Measurements from ENCODE around the gene NOS1.
"Not testable (repeated sequence)": the region's sequence is repeated elsewhere in the genome, so short reads cannot be mapped to it uniquely, and the experiment has no call there.

NOS1 gene

GRCh38 chr12:117387832-117388231 lies 26.4 kb upstream of the NOS1 start:
- peaks cover 0 to 18% of the 10 kb centered on the region in 2 donors for H3K27me3 Mint-ChIP-seq
- no peak overlapping the region for H3K27ac Mint-ChIP-seq
- no peak overlapping the region for H3K4me3 Mint-ChIP-seq
- DNase-seq, result no peak
- H3K9me3 Mint-ChIP-seq, result peaks cover 0 to 6% of the 10 kb centered on the region in 2 donors
- no peaks in the 10 kb centered on the region for H3K36me3 Mint-ChIP-seq (ENCODE audit: insufficient read depth)
- no peaks in the 10 kb centered on the region for H3K4me1 Mint-ChIP-seq (ENCODE audit: low read depth in 2 of 2)
- ATAC-seq (replicated peaks), result no peak

GRCh38 chr12:117384735-117385134 lies 23.3 kb upstream of the NOS1 start:
- no peaks in the 10 kb centered on the region for H3K4me1 Mint-ChIP-seq (ENCODE audit: low read depth in 2 of 2)
- H3K27me3 Mint-ChIP-seq, result peaks cover 0 to 18% of the 10 kb centered on the region in 2 donors
- ATAC-seq (replicated peaks) (no peak), DNase-seq (no peak)
- no peak overlapping the region for H3K4me3 Mint-ChIP-seq
- no peak overlapping the region for H3K27ac Mint-ChIP-seq
- H3K36me3 Mint-ChIP-seq (ENCODE audit: insufficient read depth), result no peaks in the 10 kb centered on the region
- H3K9me3 Mint-ChIP-seq, result peaks cover 2 to 6% of the 10 kb centered on the region in 2 donors

GRCh38 chr12:117380083-117380482 lies 18.7 kb upstream of the NOS1 start:
- no peak overlapping the region for H3K27ac Mint-ChIP-seq
- DNase-seq, result no peak
- no peaks in the 10 kb centered on the region for H3K4me1 Mint-ChIP-seq (ENCODE audit: low read depth in 2 of 2)
- no peak overlapping the region for H3K4me3 Mint-ChIP-seq
- H3K36me3 Mint-ChIP-seq (ENCODE audit: insufficient read depth), result no peaks in the 10 kb centered on the region
- no peak for ATAC-seq (replicated peaks)
- peaks cover 5 to 15% of the 10 kb centered on the region in 2 donors for H3K9me3 Mint-ChIP-seq
- H3K27me3 Mint-ChIP-seq, result peaks cover 4 to 26% of the 10 kb centered on the region in 2 donors

- ATAC-seq (replicated peaks) (no peak), DNase-seq (no peak)
- no peaks in the 10 kb centered on the region for H3K36me3 Mint-ChIP-seq (ENCODE audit: insufficient read depth)
- peaks cover 4 to 8% of the 10 kb centered on the region in 2 donors for H3K27me3 Mint-ChIP-seq
- H3K4me1 Mint-ChIP-seq (ENCODE audit: low read depth in 2 of 2), result peaks cover 0 to 2% of the 10 kb centered on the region in 2 donors
- no peak overlapping the region for H3K27ac Mint-ChIP-seq
- no peak overlapping the region for H3K4me3 Mint-ChIP-seq
- peaks cover 5 to 9% of the 10 kb centered on the region in 2 donors for H3K9me3 Mint-ChIP-seq
These were observed 16.3 kb upstream of the NOS1 start for GRCh38 chr12:117377758-117378157.

- DNase-seq (no peak), ATAC-seq (replicated peaks) (no peak)
- H3K36me3 Mint-ChIP-seq (ENCODE audit: insufficient read depth), result no peaks in the 10 kb centered on the region
- H3K9me3 Mint-ChIP-seq, result no peaks in the 10 kb centered on the region
- H3K4me3 Mint-ChIP-seq, result no peak overlapping the region
- no peak overlapping the region for H3K27ac Mint-ChIP-seq
- peaks cover 0 to 2% of the 10 kb centered on the region in 2 donors for H3K4me1 Mint-ChIP-seq (ENCODE audit: low read depth in 2 of 2)
- H3K27me3 Mint-ChIP-seq, result peaks cover 9 to 12% of the 10 kb centered on the region in 2 donors
These were observed 9.2 kb upstream of the NOS1 start for GRCh38 chr12:117370588-117370987.

- DNase-seq; H3K4me1 Mint-ChIP-seq (ENCODE audit: low read depth in 2 of 2); ATAC-seq (replicated peaks); H3K36me3 Mint-ChIP-seq (ENCODE audit: insufficient read depth); H3K4me3 Mint-ChIP-seq; H3K9me3 Mint-ChIP-seq; H3K27ac Mint-ChIP-seq: not testable (repeated sequence)
- H3K27me3 Mint-ChIP-seq, result peaks cover 14 to 15% of the 10 kb centered on the region in 2 donors
These were observed 8.6 kb upstream of the NOS1 start for GRCh38 chr12:117370000-117370399.

- H3K27ac Mint-ChIP-seq, result no peak overlapping the region
These were observed 5.7 kb upstream of the NOS1 start for GRCh38 chr12:117367006-117367638.

GRCh38 chr12:117365049-117365616 lies 3.7 kb upstream of the NOS1 start:
- no peak for ATAC-seq (replicated peaks)
- Mint-ChIP-seq H3K4me1 (ENCODE audit: low read depth in 2 of 2) (no peaks in the 10 kb centered on the region), H3K4me3 (no peak overlapping the region), H3K27me3 (peaks cover 45 to 49% of the 10 kb centered on the region in 2 donors), H3K27ac (no peak overlapping the region), H3K36me3 (ENCODE audit: insufficient read depth) (no peaks in the 10 kb centered on the region), H3K9me3 (no peaks in the 10 kb centered on the region)
- DNase-seq, result no peak

More at GRCh38 chr12:117367006-117367638, 5.7 kb upstream of the NOS1 start:
- Mint-ChIP-seq H3K36me3 (ENCODE audit: insufficient read depth) (no peaks in the 10 kb centered on the region), H3K9me3 (no peaks in the 10 kb centered on the region), H3K4me3 (no peak overlapping the region), H3K4me1 (ENCODE audit: low read depth in 2 of 2) (no peaks in the 10 kb centered on the region), H3K27me3 (peaks cover 41 to 42% of the 10 kb centered on the region in 2 donors)
- ATAC-seq (replicated peaks), result no peak
- peak; percentile 4 to 17 (median 8) for DNase-seq

GRCh38 chr12:117363953-117364486 lies 2.6 kb upstream of the NOS1 start:
- no peaks in the 10 kb centered on the region for H3K36me3 Mint-ChIP-seq (ENCODE audit: insufficient read depth)
- no peaks in the 10 kb centered on the region for H3K4me1 Mint-ChIP-seq (ENCODE audit: low read depth in 2 of 2)
- H3K9me3 Mint-ChIP-seq, result no peaks in the 10 kb centered on the region
- H3K4me3 Mint-ChIP-seq, result no peak overlapping the region
- DNase-seq (no peak), ATAC-seq (replicated peaks) (no peak)
- H3K27me3 Mint-ChIP-seq, result peaks cover 52% of the 10 kb centered on the region in 2 donors
- no peak overlapping the region for H3K27ac Mint-ChIP-seq

GRCh38 chr12:117363056-117363662 lies 1.7 kb upstream of the NOS1 start:
- H3K4me1 Mint-ChIP-seq (ENCODE audit: low read depth in 2 of 2), result no peaks in the 10 kb centered on the region

GRCh38 chr12:117362391-117362790 lies 965 bp upstream of the NOS1 start:
- DNase-seq, result no peak
- ATAC-seq (replicated peaks), result no peak
- no peaks in the 10 kb centered on the region for H3K4me1 Mint-ChIP-seq (ENCODE audit: low read depth in 2 of 2)
- H3K27me3 Mint-ChIP-seq, result peaks cover 58 to 62% of the 10 kb centered on the region in 2 donors
- H3K9me3 Mint-ChIP-seq, result no peaks in the 10 kb centered on the region
- H3K36me3 Mint-ChIP-seq (ENCODE audit: insufficient read depth), result no peaks in the 10 kb centered on the region
- H3K27ac Mint-ChIP-seq, result no peak overlapping the region
- no peak overlapping the region for H3K4me3 Mint-ChIP-seq

More at GRCh38 chr12:117363056-117363662, 1.7 kb upstream of the NOS1 start:
- Mint-ChIP-seq H3K9me3 (no peaks in the 10 kb centered on the region), H3K27ac (no peak overlapping the region), H3K4me3 (no peak overlapping the region), H3K27me3 (peaks cover 58 to 60% of the 10 kb centered on the region in 2 donors), H3K36me3 (ENCODE audit: insufficient read depth) (no peaks in the 10 kb centered on the region)
- DNase-seq (no peak), ATAC-seq (replicated peaks) (no peak)

GRCh38 chr12:117361905-117362304 lies 479 bp upstream of the NOS1 start:
- DNase-seq, result no peak
- Mint-ChIP-seq H3K27me3 (peaks cover 58 to 62% of the 10 kb centered on the region in 2 donors), H3K4me1 (ENCODE audit: low read depth in 2 of 2) (no peaks in the 10 kb centered on the region), H3K9me3 (no peaks in the 10 kb centered on the region), H3K36me3 (ENCODE audit: insufficient read depth) (no peaks in the 10 kb centered on the region), H3K27ac (no peak overlapping the region), H3K4me3 (no peak overlapping the region)
- no peak for ATAC-seq (replicated peaks)

- Mint-ChIP-seq H3K4me1 (ENCODE audit: low read depth in 2 of 2) (no peaks in the 10 kb centered on the region), H3K27ac (no peak overlapping the region), H3K27me3 (peaks cover 51 to 52% of the 10 kb centered on the region in 2 donors), H3K36me3 (ENCODE audit: insufficient read depth) (no peaks in the 10 kb centered on the region), H3K4me3 (no peak overlapping the region), H3K9me3 (no peaks in the 10 kb centered on the region)
- DNase-seq (no peak), ATAC-seq (replicated peaks) (no peak)
These were observed 677 bp downstream of the NOS1 start for GRCh38 chr12:117360551-117361346.

Measured in effector memory CD8-positive, alpha-beta T cell (primary cell).